Measurements from ENCODE around the gene LAMA2. TPM values are rescaled to one million over a fixed set of nuclear protein-coding genes. Genes with fewer than 3 reads are reported as not detected.
"Not testable (repeated sequence)": the region's sequence is repeated elsewhere in the genome, so short reads cannot be mapped to it uniquely, and the experiment has no call there.

The LAMA2 gene
- total RNA-seq, 2 donors from 2014 or later, result 3.6 to 7.5 TPM

DNA sequence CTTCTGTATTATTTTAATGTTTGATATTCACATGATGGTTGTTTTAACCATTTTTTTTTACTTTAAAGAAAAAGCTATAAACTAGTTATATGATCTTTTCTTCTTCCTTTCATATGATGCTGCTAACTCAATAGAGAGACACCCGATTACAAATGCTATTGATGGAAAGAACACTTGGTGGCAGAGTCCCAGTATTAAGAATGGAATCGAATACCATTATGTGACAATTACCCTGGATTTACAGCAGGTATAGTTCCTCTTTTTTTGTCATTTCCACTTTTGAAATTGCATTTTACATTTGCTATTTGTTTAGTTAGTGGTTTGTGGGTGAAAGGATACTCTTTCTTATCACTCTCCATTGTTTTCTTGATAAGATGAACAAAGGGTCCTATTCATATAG is 176.7 kb downstream of the LAMA2 start:
- Histone ChIP-seq H3K4me3 (no peak overlapping the region), H3K9ac (ENCODE audit: low read depth in 2 of 2, low read length in 2 of 2) (no peak overlapping the region), H3K4me1 (no peaks in the 10 kb centered on the region), H3K36me3 (no peaks in the 10 kb centered on the region), H3K9me3 (no peaks in the 10 kb centered on the region), H3K27ac (no peak overlapping the region), H3K27me3 (no peaks in the 10 kb centered on the region)
- TF ChIP-seq, protein P1, sequence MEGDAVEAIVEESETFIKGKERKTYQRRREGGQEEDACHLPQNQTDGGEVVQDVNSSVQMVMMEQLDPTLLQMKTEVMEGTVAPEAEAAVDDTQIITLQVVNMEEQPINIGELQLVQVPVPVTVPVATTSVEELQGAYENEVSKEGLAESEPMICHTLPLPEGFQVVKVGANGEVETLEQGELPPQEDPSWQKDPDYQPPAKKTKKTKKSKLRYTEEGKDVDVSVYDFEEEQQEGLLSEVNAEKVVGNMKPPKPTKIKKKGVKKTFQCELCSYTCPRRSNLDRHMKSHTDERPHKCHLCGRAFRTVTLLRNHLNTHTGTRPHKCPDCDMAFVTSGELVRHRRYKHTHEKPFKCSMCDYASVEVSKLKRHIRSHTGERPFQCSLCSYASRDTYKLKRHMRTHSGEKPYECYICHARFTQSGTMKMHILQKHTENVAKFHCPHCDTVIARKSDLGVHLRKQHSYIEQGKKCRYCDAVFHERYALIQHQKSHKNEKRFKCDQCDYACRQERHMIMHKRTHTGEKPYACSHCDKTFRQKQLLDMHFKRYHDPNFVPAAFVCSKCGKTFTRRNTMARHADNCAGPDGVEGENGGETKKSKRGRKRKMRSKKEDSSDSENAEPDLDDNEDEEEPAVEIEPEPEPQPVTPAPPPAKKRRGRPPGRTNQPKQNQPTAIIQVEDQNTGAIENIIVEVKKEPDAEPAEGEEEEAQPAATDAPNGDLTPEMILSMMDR (IDR thresholded peaks at IDR 0.05), result no peak
- intact Hi-C loops (cut with DNase I), result no loop called here
- DNase-seq, result no peak

DNA sequence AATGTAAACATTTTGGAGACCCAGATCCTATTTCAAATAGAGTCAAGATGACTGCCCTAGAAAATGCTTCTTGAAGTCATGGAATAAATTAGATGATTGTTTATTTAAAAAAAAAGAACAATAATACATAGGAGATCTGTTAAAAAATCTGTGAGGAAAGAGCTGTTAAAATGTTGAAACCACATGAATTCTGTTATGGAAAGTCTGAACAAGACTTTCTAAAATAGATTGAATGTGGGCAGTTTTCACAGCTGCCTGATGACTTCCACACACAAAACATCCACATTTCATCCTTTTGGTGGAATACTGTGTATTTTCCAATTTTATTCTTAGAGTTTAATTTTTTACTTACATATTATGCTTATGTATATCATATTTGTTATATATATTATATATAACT is 186.1 kb downstream of the LAMA2 start:
- intact Hi-C loops (cut with DNase I), result no loop called here
- Histone ChIP-seq H3K4me1 (no peaks in the 10 kb centered on the region), H3K9ac (ENCODE audit: low read depth in 2 of 2, low read length in 2 of 2) (no peak overlapping the region), H3K27ac (no peak overlapping the region), H3K9me3 (no peaks in the 10 kb centered on the region), H3K36me3 (no peaks in the 10 kb centered on the region), H3K27me3 (no peaks in the 10 kb centered on the region), H3K4me3 (no peak overlapping the region)
- TF ChIP-seq, protein P1 (IDR thresholded peaks at IDR 0.05), result no peak
- DNase-seq, result no peak

DNA sequence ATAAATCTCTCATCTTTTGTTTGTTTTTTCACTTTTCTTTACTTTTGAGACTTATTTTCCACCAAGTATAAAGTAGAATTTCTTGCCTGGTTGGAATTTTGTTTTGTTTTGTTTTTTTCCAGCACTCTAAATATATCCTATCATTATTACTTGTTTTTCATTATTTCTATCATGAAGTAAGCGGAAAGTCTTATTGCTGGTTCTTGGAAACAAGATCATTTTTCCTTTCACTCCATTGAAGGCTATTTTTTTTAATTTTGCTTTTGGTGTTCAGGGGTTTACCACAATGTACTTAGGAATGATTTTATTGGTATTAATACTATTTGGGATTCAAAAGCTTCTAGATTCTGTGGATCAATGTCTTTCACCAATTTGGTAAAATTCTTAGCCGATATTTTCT is 190.1 kb downstream of the LAMA2 start:
- no peaks in the 10 kb centered on the region for H3K27me3 ChIP-seq
- intact Hi-C loops (cut with DNase I), result no loop called here
- H3K27ac ChIP-seq, result no peak overlapping the region
- no peaks in the 10 kb centered on the region for H3K9me3 ChIP-seq
- H3K4me1 ChIP-seq, result no peaks in the 10 kb centered on the region
- H3K9ac ChIP-seq (ENCODE audit: low read depth in 2 of 2, low read length in 2 of 2), result no peak overlapping the region
- TF ChIP-seq, protein P1 (IDR thresholded peaks at IDR 0.05), result no peak
- no peaks in the 10 kb centered on the region for H3K36me3 ChIP-seq
- DNase-seq, result no peak
- H3K4me3 ChIP-seq, result no peak overlapping the region

DNA sequence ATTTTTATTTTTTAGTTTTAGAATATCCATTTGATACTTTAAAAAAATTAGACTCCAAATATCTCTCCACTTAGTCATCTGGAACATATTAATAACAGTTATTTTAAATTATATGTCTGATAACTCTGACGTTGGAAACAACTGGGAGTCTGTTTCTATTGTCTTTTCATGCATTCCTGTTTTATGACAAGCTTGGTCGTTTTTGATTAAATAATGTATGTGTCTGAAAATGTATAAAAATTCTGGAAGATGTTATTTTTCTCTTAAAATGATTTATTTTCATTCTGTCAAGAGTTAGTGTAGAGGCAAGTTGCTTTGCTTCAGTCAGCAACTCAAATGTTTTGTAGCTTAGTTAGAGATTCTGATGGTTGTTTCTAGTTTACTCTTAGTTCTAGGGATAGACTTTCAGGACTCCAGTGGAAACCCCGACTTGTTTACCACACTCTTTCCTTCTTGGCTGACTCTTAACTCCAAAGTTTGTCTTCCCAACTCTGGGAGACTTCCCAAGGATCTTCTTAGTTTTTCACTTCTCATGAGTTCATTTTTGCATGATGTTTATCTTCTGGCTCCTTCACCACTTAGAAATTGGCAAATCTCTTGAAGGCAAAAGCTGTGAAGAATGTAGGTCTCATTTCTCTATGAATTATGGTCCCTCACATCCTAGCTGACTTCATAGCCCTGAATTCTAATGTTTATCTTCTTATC is 190.9 kb downstream of the LAMA2 start:
- intact Hi-C loops (cut with DNase I), result no loop called here
- H3K27me3 ChIP-seq, result no peaks in the 10 kb centered on the region
- TF ChIP-seq, protein P1 (IDR thresholded peaks at IDR 0.05), result no peak
- H3K9me3 ChIP-seq, result no peaks in the 10 kb centered on the region
- no peaks in the 10 kb centered on the region for H3K4me1 ChIP-seq
- no peak overlapping the region for H3K4me3 ChIP-seq
- H3K9ac ChIP-seq (ENCODE audit: low read depth in 2 of 2, low read length in 2 of 2), result no peak overlapping the region
- H3K36me3 ChIP-seq, result no peaks in the 10 kb centered on the region
- DNase-seq, result no peak
- H3K27ac ChIP-seq, result no peak overlapping the region

DNA sequence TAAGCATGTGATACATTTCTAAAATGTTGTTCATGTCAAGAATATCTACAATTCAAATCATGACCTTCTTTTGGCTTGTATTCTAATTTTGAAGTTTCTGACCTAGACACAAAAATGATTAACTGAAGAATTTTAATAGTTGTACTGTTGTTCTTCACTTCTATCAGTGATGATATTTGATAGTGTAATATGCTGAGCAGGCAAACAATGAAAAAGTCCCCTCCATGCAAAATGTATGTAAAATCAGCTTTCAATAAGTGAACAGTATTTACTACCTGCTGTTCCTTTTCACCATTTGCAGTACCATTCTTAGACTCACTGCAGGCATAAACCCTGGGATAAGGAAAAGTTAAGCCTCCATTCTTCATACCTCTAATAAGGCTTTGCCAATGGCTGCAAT is 201.5 kb downstream of the LAMA2 start:
- Histone ChIP-seq H3K9ac (ENCODE audit: low read depth in 2 of 2, low read length in 2 of 2) (no peak overlapping the region), H3K36me3 (no peaks in the 10 kb centered on the region), H3K4me3 (no peak overlapping the region), H3K9me3 (no peaks in the 10 kb centered on the region), H3K27me3 (no peaks in the 10 kb centered on the region), H3K27ac (no peak overlapping the region), H3K4me1 (no peaks in the 10 kb centered on the region)
- TF ChIP-seq, protein P1 (IDR thresholded peaks at IDR 0.05), result no peak
- no peak for DNase-seq
- intact Hi-C loops (cut with DNase I), result no loop called here

DNA sequence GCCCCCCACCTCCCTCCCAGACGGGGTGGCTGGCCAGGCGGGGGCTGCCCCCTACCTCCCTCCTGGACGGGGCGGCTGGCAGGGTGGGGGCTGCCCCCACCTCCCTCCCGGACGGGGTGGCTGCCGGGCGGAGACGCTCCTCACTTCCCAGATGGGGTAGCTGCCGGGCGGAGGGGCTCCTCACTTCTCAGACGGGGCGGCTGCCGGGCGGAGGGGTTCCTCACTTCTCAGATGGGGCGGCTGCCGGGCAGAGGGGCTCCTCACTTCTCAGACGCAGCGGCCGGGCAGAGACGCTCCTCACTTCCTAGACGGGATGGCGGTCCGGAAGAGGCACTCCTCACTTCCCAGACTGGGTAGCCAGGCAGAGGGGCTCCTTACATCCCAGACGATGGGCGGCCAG is 205.5 kb downstream of the LAMA2 start:
- H3K9me3 ChIP-seq; H3K36me3 ChIP-seq; H3K27me3 ChIP-seq; H3K27ac ChIP-seq; intact Hi-C loops (cut with DNase I); H3K9ac ChIP-seq (ENCODE audit: low read depth in 2 of 2, low read length in 2 of 2); DNase-seq; H3K4me3 ChIP-seq; H3K4me1 ChIP-seq: not testable (repeated sequence)

All from colonic mucosa (tissue), 4 donors.